Osteoblast (primary cell): ENCODE results near the gene ACD. TPM values are rescaled to one million over a fixed set of nuclear protein-coding genes. Genes with fewer than 3 reads are reported as not detected.

ENCODE experiments used
- DNase-seq: peaks from one replicate; pipeline ENCODE4 v3.0.0; 2011; ENCODE audit warnings: low spot score, mixed read lengths; ENCODE audit not compliant: insufficient read length; ENCODE audit errors: missing footprints
- H2AFZ ChIP-seq: 2 replicates; pipeline ENCODE4 v1.6.0; 2011; ENCODE audit warnings: mild to moderate bottlenecking, low read length
- H3K27ac ChIP-seq: 2 replicates; pipeline ENCODE4 v1.5.1; 2011; ENCODE audit warnings: mild to moderate bottlenecking, low read depth, low read length, moderate library complexity
- H3K27me3 ChIP-seq: 2 replicates; pipeline ENCODE4 v1.6.0; 2012; ENCODE audit warnings: mild to moderate bottlenecking, control low read depth, inconsistent platforms, low read length, moderate library complexity; ENCODE audit not compliant: insufficient read depth
- H3K36me3 ChIP-seq: 2 replicates; pipeline ENCODE4 v1.5.1; 2011; ENCODE audit warnings: mild to moderate bottlenecking, low read length, control low read depth, moderate library complexity; ENCODE audit not compliant: insufficient read depth
- H3K4me1 ChIP-seq: 2 replicates; pipeline ENCODE4 v1.5.1; 2011; ENCODE audit warnings: mild to moderate bottlenecking, low read length, control low read depth, moderate library complexity; ENCODE audit not compliant: insufficient read depth
- H3K4me2 ChIP-seq: 2 replicates; pipeline ENCODE4 v1.6.0; 2011; ENCODE audit warnings: mild to moderate bottlenecking, low read length; ENCODE audit not compliant: insufficient read depth
- H3K4me3 ChIP-seq: fragments of 200-600 bp; sonication (generic); 3 replicates; pipeline ENCODE4 v1.5.1; 2012; ENCODE audit warnings: mild to moderate bottlenecking, low read length, inconsistent platforms; ENCODE audit not compliant: insufficient read depth
- H3K79me2 ChIP-seq: 2 replicates; pipeline ENCODE4 v1.6.0; 2012; ENCODE audit warnings: mild to moderate bottlenecking, low read length, control low read depth, inconsistent platforms; ENCODE audit not compliant: insufficient read depth
- H3K9me3 ChIP-seq: 2 replicates; pipeline ENCODE4 v1.5.1; 2011; ENCODE audit warnings: low read depth, low read length, control low read depth
- H4K20me1 ChIP-seq: 2 replicates; pipeline ENCODE4 v1.6.0; 2012; ENCODE audit warnings: mild to moderate bottlenecking, low read length, control low read depth; ENCODE audit not compliant: insufficient read depth
- CTCF ChIP-seq: IDR thresholded peaks from 2 replicates; pipeline ENCODE4 v1.5.1; 2011; ENCODE audit warnings: mild to moderate bottlenecking, low read depth, low read length, moderate library complexity; ENCODE audit errors: extremely low read depth
- total RNA-seq: library from RNA; depleted of rRNA; stranded (reverse); fragments of >200 nt; gene quantifications from 2 replicates; pipeline ENCODE4 v1.2.3, GENCODE V29; 2012

The ACD gene
- 16.5 and 18.8 TPM in 2 replicates for total RNA-seq

- Histone ChIP-seq H4K20me1 (peaks cover 6% of the 10 kb centered on the region), H3K9me3 (no peaks in the 10 kb centered on the region), H3K4me2 (peak within 1 kb of the TSS; percentile 98), H2AFZ (peak within 1 kb of the TSS; percentile 95), H3K4me3 (peak within 1 kb of the TSS; percentile 86), H3K4me1 (peaks cover 9% of the 10 kb centered on the region), H3K27me3 (no peaks in the 10 kb centered on the region), H3K36me3 (peaks cover 5% of the 10 kb centered on the region), H3K79me2 (peaks cover 13% of the 10 kb centered on the region), H3K27ac (peak within 1 kb of the TSS; percentile 90)
- DNase-seq, result peak; percentile 100
- TF ChIP-seq CTCF, result no peak
These were observed at the start of gene ACD for GRCh38 chr16:67659675-67660563. Gene ACD, minus strand, starts transcription at chr16:67660260. Its CDS starts 40 bp downstream, at chr16:67660220.

GRCh38 chr16:67709050-67709449, 49.0 kb upstream of the ACD start:
- no peak overlapping the region for H3K4me2 ChIP-seq
- no peak for DNase-seq
- H3K79me2 ChIP-seq, result peaks cover 72% of the 10 kb centered on the region
- H3K27me3 ChIP-seq, result no peaks in the 10 kb centered on the region
- no peak overlapping the region for H3K4me3 ChIP-seq
- H2AFZ ChIP-seq, result no peak overlapping the region
- TF ChIP-seq CTCF, result no peak
- no peaks in the 10 kb centered on the region for H3K9me3 ChIP-seq
- peaks cover 40% of the 10 kb centered on the region for H4K20me1 ChIP-seq
- no peaks in the 10 kb centered on the region for H3K36me3 ChIP-seq
- H3K4me1 ChIP-seq, result peaks cover 9% of the 10 kb centered on the region
- H3K27ac ChIP-seq, result no peak overlapping the region

GRCh38 chr16:67708368-67708771, 48.3 kb upstream of the ACD start:
- Histone ChIP-seq H3K27ac (peak overlapping the region; percentile 23), H3K4me1 (peaks cover 9% of the 10 kb centered on the region), H4K20me1 (peaks cover 43% of the 10 kb centered on the region), H3K4me3 (no peak overlapping the region), H3K27me3 (no peaks in the 10 kb centered on the region), H3K4me2 (no peak overlapping the region), H2AFZ (no peak overlapping the region), H3K9me3 (no peaks in the 10 kb centered on the region), H3K36me3 (no peaks in the 10 kb centered on the region), H3K79me2 (peaks cover 71% of the 10 kb centered on the region)
- DNase-seq, result peak; percentile 92
- TF ChIP-seq CTCF, result no peak

- H3K4me3 ChIP-seq, result no peak overlapping the region
- H2AFZ ChIP-seq, result no peak overlapping the region
- H3K79me2 ChIP-seq, result peaks cover 70% of the 10 kb centered on the region
- H3K27ac ChIP-seq, result peak overlapping the region; percentile 23
- TF ChIP-seq CTCF, result no peak
- no peak for DNase-seq
- H4K20me1 ChIP-seq, result peaks cover 42% of the 10 kb centered on the region
- H3K4me1 ChIP-seq, result peaks cover 9% of the 10 kb centered on the region
- H3K4me2 ChIP-seq, result no peak overlapping the region
- no peaks in the 10 kb centered on the region for H3K27me3 ChIP-seq
- H3K9me3 ChIP-seq, result no peaks in the 10 kb centered on the region
- H3K36me3 ChIP-seq, result no peaks in the 10 kb centered on the region
These were observed 47.7 kb upstream of the ACD start for GRCh38 chr16:67707790-67708189.
